ENCODE data around the gene CFHR5.
"Not testable (repeated sequence)": the region's sequence is repeated elsewhere in the genome, so short reads cannot be mapped to it uniquely, and the experiment has no call there.

CFHR5 gene

GRCh38 chr1:197021716-197022115 lies 44.4 kb downstream of the CFHR5 start:
- DNase-seq: no peak

DNA sequence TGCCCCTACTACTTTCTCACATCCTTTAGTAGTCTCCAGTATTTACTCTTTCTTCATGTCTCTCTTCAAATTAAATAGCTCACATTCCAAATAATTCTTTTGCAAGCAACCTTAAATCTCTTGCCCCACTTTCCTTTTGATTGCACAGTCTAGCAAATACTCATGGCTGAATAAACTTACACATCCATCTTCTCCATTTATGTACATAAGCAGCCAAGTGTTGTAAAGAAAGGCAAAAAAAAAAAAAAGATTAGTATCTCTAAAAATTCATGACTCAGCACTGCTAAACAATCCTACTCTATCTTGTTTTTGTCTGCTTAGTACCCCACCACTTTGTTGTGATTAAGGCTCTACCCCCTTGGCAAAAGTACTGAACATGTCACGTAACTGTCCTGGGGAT lies 47.1 kb downstream of the CFHR5 start:
- DNase-seq: no peak

DNA sequence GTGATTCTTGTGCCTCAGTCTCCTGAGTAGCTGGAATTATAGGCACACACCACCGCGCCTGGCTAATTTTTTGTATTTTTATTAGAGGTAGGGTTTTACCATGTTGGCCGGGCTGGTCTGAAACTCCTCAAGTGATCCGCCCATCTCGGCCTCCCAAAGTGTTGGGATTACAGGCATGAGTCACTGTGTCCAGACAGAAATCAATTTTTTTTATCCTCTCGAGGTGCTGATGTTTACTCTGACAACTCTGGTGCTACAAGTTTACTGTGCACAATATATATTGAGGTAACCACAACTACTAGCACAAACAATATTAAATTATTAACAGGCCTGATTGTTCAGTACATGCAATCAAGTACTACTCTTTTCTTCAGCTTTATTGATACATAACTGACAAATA lies 50.0 kb downstream of the CFHR5 start:
- no peak for DNase-seq

GRCh38 chr1:197029749-197030148 lies 52.4 kb downstream of the CFHR5 start:
- DNase-seq: no peak

GRCh38 chr1:197034631-197035339 lies 57.4 kb downstream of the CFHR5 start:
- not testable (repeated sequence) for DNase-seq

DNA sequence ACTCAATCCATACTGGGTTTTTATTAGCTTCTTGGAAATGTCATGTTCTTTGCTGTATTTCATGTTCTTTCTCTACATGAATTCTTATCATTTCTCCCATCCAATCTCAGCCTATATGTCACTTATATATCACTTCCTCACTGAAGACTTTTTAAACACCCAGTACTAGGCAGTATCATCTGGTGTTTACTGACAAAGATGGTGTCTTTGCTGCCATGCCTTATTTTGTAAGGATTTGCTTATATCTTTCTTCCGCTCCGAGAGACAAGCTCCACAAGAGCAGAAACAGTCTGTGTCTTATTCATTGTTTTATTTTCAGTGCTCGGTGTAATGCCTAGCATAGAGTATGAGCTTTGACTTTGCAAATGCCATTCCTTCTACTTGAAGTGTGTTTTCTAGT lies 59.5 kb downstream of the CFHR5 start:
- no peak for DNase-seq

DNA sequence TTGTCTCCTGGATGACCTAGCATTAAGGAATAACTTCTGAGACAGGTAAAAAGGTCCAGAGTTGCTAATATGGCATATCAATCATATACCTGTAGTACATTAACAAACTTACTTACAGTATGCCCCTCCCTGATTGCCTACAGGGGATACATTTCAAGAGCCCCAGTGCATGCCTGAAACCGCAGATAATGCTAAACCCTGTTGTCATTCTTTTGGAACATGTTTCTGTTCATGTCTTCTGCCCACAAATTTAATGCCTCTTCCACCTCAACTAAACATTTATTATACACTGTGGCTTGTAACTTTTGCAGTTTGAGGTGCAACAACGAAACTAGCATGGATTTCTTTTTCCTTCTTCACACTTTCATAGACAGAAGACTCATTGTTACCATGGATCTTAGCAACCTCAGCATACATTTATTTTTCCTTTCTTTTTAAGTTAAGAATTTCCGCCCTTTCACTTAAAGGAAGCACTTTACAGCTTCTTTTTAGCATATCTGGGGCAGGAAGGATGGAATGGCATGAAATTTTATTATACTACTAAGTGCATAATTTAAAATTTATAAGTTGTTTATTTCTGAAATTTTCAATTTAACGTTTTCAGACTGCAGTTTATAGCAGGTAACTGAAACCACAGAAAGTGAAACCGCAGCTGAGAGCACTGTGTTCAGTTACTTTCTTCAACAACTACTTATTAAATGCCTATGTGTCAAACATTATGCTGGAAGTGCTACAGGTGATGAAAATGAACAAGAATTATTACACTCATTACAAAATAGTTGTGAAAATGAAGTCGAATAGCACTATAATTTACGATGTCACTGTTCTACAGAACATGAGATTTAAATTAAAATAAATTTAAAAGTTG lies 64.4 kb downstream of the CFHR5 start:
- DNase-seq: no peak

DNA sequence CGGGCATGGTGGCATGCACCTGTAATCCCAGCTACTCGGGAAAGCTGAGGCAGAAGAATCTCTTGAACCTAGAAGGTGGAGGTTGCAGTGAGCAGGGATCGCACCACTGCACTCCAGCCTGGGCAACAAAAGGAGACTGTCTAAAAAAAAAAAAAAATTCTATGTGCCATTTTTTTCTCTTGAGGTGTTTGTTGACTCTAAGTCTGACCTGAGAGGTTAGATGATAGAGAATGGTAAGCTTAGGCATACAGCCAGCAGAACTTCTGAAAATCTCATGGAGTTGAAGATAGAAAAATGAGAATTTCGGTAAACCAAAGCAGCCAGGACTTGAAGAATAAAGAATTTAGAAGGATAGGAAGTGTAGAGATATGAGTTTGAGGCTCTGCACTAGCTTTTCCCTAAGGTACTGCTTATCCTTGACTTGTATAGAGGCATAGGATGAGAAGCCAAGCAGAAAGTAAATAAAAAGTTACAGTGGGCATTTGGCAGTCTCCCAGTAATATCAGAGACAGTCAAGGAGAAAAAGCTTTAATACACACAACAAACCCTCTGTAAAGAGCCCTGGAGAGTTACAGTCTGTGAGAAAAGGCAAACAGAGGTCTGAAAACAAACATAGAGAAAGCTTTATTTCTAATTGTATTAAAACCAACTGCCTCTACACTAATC lies 65.5 kb downstream of the CFHR5 start:
- no peak for DNase-seq

DNA sequence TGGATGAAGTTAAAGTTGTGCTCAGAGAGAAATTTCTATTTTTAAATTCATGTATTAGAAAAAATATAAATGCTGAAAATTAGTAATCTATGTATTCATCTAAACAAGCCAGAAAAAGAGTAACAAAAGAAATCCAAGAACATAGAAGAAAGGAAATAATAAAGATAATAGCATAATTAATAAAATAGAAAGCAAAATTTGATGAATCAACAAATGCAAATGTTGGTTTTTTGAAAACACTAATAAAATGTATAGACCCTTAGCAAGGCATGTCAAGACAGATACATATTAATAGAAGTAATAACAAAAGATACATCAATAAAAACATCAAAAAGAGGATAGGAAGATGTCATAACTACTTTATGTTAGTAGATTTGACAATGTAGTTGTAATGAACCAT lies 71.7 kb downstream of the CFHR5 start:
- no peak for DNase-seq

Measured in activated gamma-delta T cell treated with Interleukin-2 at 50 U/mL for 16 hours (primary cell).